GM23338 (cell line): ENCODE results near the gene MBNL1. TPM values are rescaled to one million over a fixed set of nuclear protein-coding genes. Genes with fewer than 3 reads are reported as not detected.

ENCODE experiments used
- ATAC-seq: fragments of 200-7000 bp; cut with Tn5 transposase; 3 replicates; pipeline ENCODE4 v1.9.1; 2020
- DNase-seq: peaks from one replicate; pipeline ENCODE4 v3.0.0-alpha.2; 2015; ENCODE audit warnings: low spot score
- H2AFZ ChIP-seq: fragments of 200-600 bp; sonication (generic); 2 replicates; pipeline ENCODE4 v1.8.0; 2016; ENCODE audit warnings: antibody characterized with exemption, mild to moderate bottlenecking, moderate library complexity
- H3F3A ChIP-seq: fragments of 200-600 bp; sonication (generic); replicated peaks from 2 replicates; pipeline ENCODE4 v1.8.0; 2017; ENCODE audit warnings: antibody characterized with exemption, mixed run types, low read depth
- H3K27ac ChIP-seq: fragments of 200-600 bp; sonication (generic); 2 replicates; pipeline ENCODE4 v1.6.1; 2016; ENCODE audit warnings: low read depth
- H3K27me3 ChIP-seq: fragments of 200-600 bp; sonication (generic); 2 replicates; pipeline ENCODE4 v1.8.0; 2016; ENCODE audit warnings: mild to moderate bottlenecking, mixed run types, moderate library complexity; ENCODE audit not compliant: insufficient read depth
- H3K36me3 ChIP-seq: fragments of 200-600 bp; sonication (generic); 2 replicates; pipeline ENCODE4 v1.8.0; 2016; ENCODE audit warnings: mild to moderate bottlenecking; ENCODE audit not compliant: insufficient read depth
- H3K4me1 ChIP-seq: fragments of 200-600 bp; sonication (generic); 2 replicates; pipeline ENCODE4 v1.8.0; 2016; ENCODE audit warnings: mild to moderate bottlenecking, moderate library complexity; ENCODE audit not compliant: insufficient read depth
- H3K4me2 ChIP-seq: fragments of 200-600 bp; sonication (generic); 2 replicates; pipeline ENCODE4 v1.7.1; 2017; ENCODE audit warnings: mixed run types
- H3K4me3 ChIP-seq: fragments of 200-600 bp; sonication (generic); 2 replicates; pipeline ENCODE4 v1.6.1; 2016; ENCODE audit warnings: mixed run types
- H3K79me2 ChIP-seq: fragments of 200-600 bp; sonication (generic); replicated peaks from 2 replicates; pipeline ENCODE4 v1.8.0; 2017; ENCODE audit warnings: mild to moderate bottlenecking; ENCODE audit not compliant: insufficient read depth
- H3K9me2 ChIP-seq: fragments of 200-600 bp; sonication (generic); 2 replicates; pipeline ENCODE4 v1.8.0; 2017; ENCODE audit not compliant: insufficient read depth
- H4K20me1 ChIP-seq: fragments of 200-600 bp; sonication (generic); replicated peaks from 2 replicates; pipeline ENCODE4 v1.8.0; 2017; ENCODE audit warnings: mild to moderate bottlenecking; ENCODE audit not compliant: insufficient read depth
- H3K27ac Mint-ChIP-seq: 2 replicates; pipeline ENCODE4 v1.8.0; 2020; ENCODE audit warnings: inconsistent platforms, mild to moderate bottlenecking, moderate library complexity, mixed read lengths
- H3K27me3 Mint-ChIP-seq: 3 replicates; pipeline ENCODE4 v1.8.0; 2022; ENCODE audit warnings: low read depth, mild to moderate bottlenecking, moderate library complexity, mixed read lengths, inconsistent platforms; ENCODE audit not compliant: insufficient read depth, poor library complexity
- H3K36me3 Mint-ChIP-seq: 3 replicates; pipeline ENCODE4 v1.8.0; 2021; ENCODE audit warnings: low read depth, mild to moderate bottlenecking, inconsistent platforms, moderate library complexity, mixed read lengths
- H3K4me1 Mint-ChIP-seq: 3 replicates; pipeline ENCODE4 v1.8.0; 2020; ENCODE audit warnings: mild to moderate bottlenecking, inconsistent platforms, mixed read lengths
- H3K4me3 Mint-ChIP-seq: 3 replicates; pipeline ENCODE4 v1.8.0; 2021; ENCODE audit warnings: moderate library complexity, mild to moderate bottlenecking, inconsistent platforms, mixed read lengths
- H3K9me3 Mint-ChIP-seq: 3 replicates; pipeline ENCODE4 v1.8.0; 2020; ENCODE audit warnings: moderate library complexity, mild to moderate bottlenecking, inconsistent platforms, mixed read lengths
- CREB1 ChIP-seq: fragments of 250-450 bp; sonication (Bioruptor Pico); IDR thresholded peaks from 2 replicates; pipeline ENCODE4 v1.5.0; 2020; ENCODE audit warnings: low read depth, mild to moderate bottlenecking, moderate library complexity
- CTCF ChIP-seq, 2 experiments: fragments of 200-600 bp in 1 of 2; sonication (generic) in 1 of 2; conservative IDR thresholded peaks; 2 replicates each; pipeline versions ENCODE4 v1.5.1 to v1.6.1; 2016 to 2017; ENCODE audit warnings: antibody characterized with exemption in 2 of 2, low read depth in 2 of 2, mild to moderate bottlenecking in 2 of 2, moderate library complexity in 1 of 2
- EZH2 ChIP-seq: fragments of 200-600 bp; sonication (generic); IDR thresholded peaks from one replicate; pipeline ENCODE4 v1.8.0; 2017; ENCODE audit warnings: antibody characterized with exemption, mild to moderate bottlenecking, low read depth; ENCODE audit not compliant: unreplicated experiment
- JUNB ChIP-seq: IDR thresholded peaks from one replicate; pipeline ENCODE4 v1.6.1; 2016; ENCODE audit warnings: antibody characterized with exemption; ENCODE audit not compliant: unreplicated experiment
- NANOG ChIP-seq: IDR thresholded peaks from 2 replicates; pipeline ENCODE4 v1.6.1; 2016; ENCODE audit warnings: antibody characterized with exemption, borderline replicate concordance
- POLR2AphosphoS5 ChIP-seq: IDR thresholded peaks from 2 replicates; pipeline ENCODE4 v1.6.1; 2016; ENCODE audit warnings: antibody characterized with exemption, low read depth
- REST ChIP-seq: IDR thresholded peaks from one replicate; pipeline ENCODE4 v1.6.1; 2018; ENCODE audit warnings: antibody characterized with exemption; ENCODE audit not compliant: unreplicated experiment
- ZNF114 ChIP-seq: fragments of 250-450 bp; sonication (Bioruptor Pico); IDR thresholded peaks from 2 replicates; pipeline ENCODE4 v1.5.0; 2020; ENCODE audit warnings: mild to moderate bottlenecking, moderate library complexity
- ZNF331 ChIP-seq: fragments of 250-450 bp; sonication (Bioruptor Pico); IDR thresholded peaks from 2 replicates; pipeline ENCODE4 v1.5.0; 2020; ENCODE audit warnings: low read depth, mild to moderate bottlenecking, moderate library complexity
- ZNF462 ChIP-seq: fragments of 250-450 bp; sonication (Bioruptor Pico); IDR thresholded peaks from 2 replicates; pipeline ENCODE4 v1.5.0; 2020; ENCODE audit warnings: mild to moderate bottlenecking, moderate library complexity
- polyA plus RNA-seq: library from polyadenylated mRNA; unstranded; fragments of >200 nt; fragmentation: Nextera tagmentation; extraction: Ambion mirVana; gene quantifications from 2 replicates; pipeline ENCODE4 v1.2.1, GENCODE V29; 2016
- total RNA-seq: library from RNA; depleted of rRNA; stranded (reverse); fragments of >200 nt; shearing (Covaris generic); gene quantifications from 2 replicates; pipeline ENCODE4 v1.2.3, GENCODE V29; 2014

The MBNL1 gene
- total and polyA plus RNA-seq, 2 experiments from 2014 or later, result 9.4 to 23.2 TPM

- Histone ChIP-seq H3K4me3 (no peak overlapping the region), H3K9me2 (no peaks in the 10 kb centered on the region), H3K36me3 (no peaks in the 10 kb centered on the region), H3K79me2 (peaks cover 44% of the 10 kb centered on the region), H3F3A (no peaks in the 10 kb centered on the region), H3K27ac (no peak overlapping the region), H3K4me1 (no peaks in the 10 kb centered on the region), H3K27me3 (no peaks in the 10 kb centered on the region), H4K20me1 (no peaks in the 10 kb centered on the region), H2AFZ (no peak overlapping the region), H3K4me2 (no peak overlapping the region)
- ATAC-seq (no peak), DNase-seq (no peak)
- no peak overlapping the region for H3K4me3 Mint-ChIP-seq
- TF ChIP-seq ZNF331 (no peak), POLR2AphosphoS5 (no peak), REST (no peak), NANOG (no peak), EZH2 (no peak), CREB1 (no peak)
- H3K4me1 Mint-ChIP-seq, result no peaks in the 10 kb centered on the region; the same call in 2 of the 3 replicates
- H3K27me3 Mint-ChIP-seq, result no peaks in the 10 kb centered on the region
- no peaks in the 10 kb centered on the region; the same call in 2 of the 3 replicates for H3K9me3 Mint-ChIP-seq
- H3K36me3 Mint-ChIP-seq, result peaks cover 9% of the 10 kb centered on the region; the same call in 2 of the 3 replicates
- no peak overlapping the region for H3K27ac Mint-ChIP-seq
These were observed 144.5 kb downstream of the MBNL1 start for GRCh38 chr3:152413240-152413639.

GRCh38 chr3:152416808-152417580 lies 148.3 kb downstream of the MBNL1 start:
- no peaks in the 10 kb centered on the region for H3K4me1 ChIP-seq
- H4K20me1 ChIP-seq, result no peaks in the 10 kb centered on the region
- no peak for DNase-seq
- peaks cover 38% of the 10 kb centered on the region for H3K36me3 Mint-ChIP-seq
- H3K4me1 Mint-ChIP-seq, result no peaks in the 10 kb centered on the region; the same call in 2 of the 3 replicates
- no peaks in the 10 kb centered on the region for H3K27me3 Mint-ChIP-seq
- no peak overlapping the region for H2AFZ ChIP-seq
- H3F3A ChIP-seq, result no peaks in the 10 kb centered on the region
- H3K27ac ChIP-seq, result no peak overlapping the region
- H3K4me2 ChIP-seq, result no peak overlapping the region
- H3K4me3 Mint-ChIP-seq, result no peak overlapping the region
- H3K4me3 ChIP-seq, result no peak overlapping the region
- H3K9me2 ChIP-seq, result no peaks in the 10 kb centered on the region
- no peak for ATAC-seq
- peaks cover 12% of the 10 kb centered on the region for H3K79me2 ChIP-seq
- H3K9me3 Mint-ChIP-seq, result peaks cover 2% of the 10 kb centered on the region; the same call in 1 of the 3 replicates
- H3K36me3 ChIP-seq, result no peaks in the 10 kb centered on the region; the same call in 1 of the 2 replicates
- no peak overlapping the region for H3K27ac Mint-ChIP-seq
- no peaks in the 10 kb centered on the region for H3K27me3 ChIP-seq
- TF ChIP-seq ZNF462 (no peak), CREB1 (no peak), JUNB (no peak), ZNF331 (no peak), ZNF114 (CRISPR knock-in tag) (no peak), CTCF (conservative IDR thresholded peaks at IDR 0.05; ENCODE audit: low read depth in 2 of 2) (no peak)
